ENCODE data around the gene USP10.

The USP10 gene

GRCh38 chr16:84820771-84821170 lies 121.0 kb downstream of the USP10 start:
- Histone ChIP-seq H3K27ac (ENCODE audit: extremely low read depth, low read depth, low read length) (no peak overlapping the region), H3K9me3 (ENCODE audit: control insufficient read depth, insufficient read depth, low read depth, low read length) (no peaks in the 10 kb centered on the region), H3K36me3 (ENCODE audit: control insufficient read depth in 2 of 2, insufficient read depth in 1 of 2, low read length in 2 of 2) (no peaks in the 10 kb centered on the region), H3K4me1 (ENCODE audit: control insufficient read depth, insufficient read depth, low read length) (no peaks in the 10 kb centered on the region), H3K4me3 (ENCODE audit: low read depth, low read length) (no peak overlapping the region)
- CTCF ChIA-PET = interaction anchor here (0.7 to 1.4 kb wide), 4 partner anchors 12 to 104 kb away, joined by 3 to 4 read pairs (median 3); no protein-coding TSS in a partner anchor
- POLR2A ChIA-PET = interaction anchor here (1.6 to 2.3 kb wide), 3 partner anchors 10 to 18 kb away, joined by 5 to 9 read pairs (median 7); no protein-coding TSS in a partner anchor
- no peak for TF ChIP-seq ZNF354C (tag by site-specific recombination; IDR thresholded peaks at IDR 0.05; ENCODE audit: borderline replicate concordance, low read depth)
- no peak for TF ChIP-seq ZNF266 (tag by site-specific recombination; IDR thresholded peaks at IDR 0.05; ENCODE audit: low read depth)
- TF ChIP-seq ZNF639 (tag by site-specific recombination; IDR thresholded peaks at IDR 0.05) = no peak
- TF ChIP-seq, protein P1, sequence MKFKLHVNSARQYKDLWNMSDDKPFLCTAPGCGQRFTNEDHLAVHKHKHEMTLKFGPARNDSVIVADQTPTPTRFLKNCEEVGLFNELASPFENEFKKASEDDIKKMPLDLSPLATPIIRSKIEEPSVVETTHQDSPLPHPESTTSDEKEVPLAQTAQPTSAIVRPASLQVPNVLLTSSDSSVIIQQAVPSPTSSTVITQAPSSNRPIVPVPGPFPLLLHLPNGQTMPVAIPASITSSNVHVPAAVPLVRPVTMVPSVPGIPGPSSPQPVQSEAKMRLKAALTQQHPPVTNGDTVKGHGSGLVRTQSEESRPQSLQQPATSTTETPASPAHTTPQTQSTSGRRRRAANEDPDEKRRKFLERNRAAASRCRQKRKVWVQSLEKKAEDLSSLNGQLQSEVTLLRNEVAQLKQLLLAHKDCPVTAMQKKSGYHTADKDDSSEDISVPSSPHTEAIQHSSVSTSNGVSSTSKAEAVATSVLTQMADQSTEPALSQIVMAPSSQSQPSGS (tag by site-specific recombination; IDR thresholded peaks at IDR 0.05; ENCODE audit: low read depth) = no peak
- TF ChIP-seq ZNF580 (tag by site-specific recombination; IDR thresholded peaks at IDR 0.05) = no peak
- TF ChIP-seq, protein P2, sequence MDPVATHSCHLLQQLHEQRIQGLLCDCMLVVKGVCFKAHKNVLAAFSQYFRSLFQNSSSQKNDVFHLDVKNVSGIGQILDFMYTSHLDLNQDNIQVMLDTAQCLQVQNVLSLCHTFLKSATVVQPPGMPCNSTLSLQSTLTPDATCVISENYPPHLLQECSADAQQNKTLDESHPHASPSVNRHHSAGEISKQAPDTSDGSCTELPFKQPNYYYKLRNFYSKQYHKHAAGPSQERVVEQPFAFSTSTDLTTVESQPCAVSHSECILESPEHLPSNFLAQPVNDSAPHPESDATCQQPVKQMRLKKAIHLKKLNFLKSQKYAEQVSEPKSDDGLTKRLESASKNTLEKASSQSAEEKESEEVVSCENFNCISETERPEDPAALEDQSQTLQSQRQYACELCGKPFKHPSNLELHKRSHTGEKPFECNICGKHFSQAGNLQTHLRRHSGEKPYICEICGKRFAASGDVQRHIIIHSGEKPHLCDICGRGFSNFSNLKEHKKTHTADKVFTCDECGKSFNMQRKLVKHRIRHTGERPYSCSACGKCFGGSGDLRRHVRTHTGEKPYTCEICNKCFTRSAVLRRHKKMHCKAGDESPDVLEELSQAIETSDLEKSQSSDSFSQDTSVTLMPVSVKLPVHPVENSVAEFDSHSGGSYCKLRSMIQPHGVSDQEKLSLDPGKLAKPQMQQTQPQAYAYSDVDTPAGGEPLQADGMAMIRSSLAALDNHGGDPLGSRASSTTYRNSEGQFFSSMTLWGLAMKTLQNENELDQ (tag by site-specific recombination; IDR thresholded peaks at IDR 0.05; ENCODE audit: low read depth) = no peak
- TF ChIP-seq ZNF404 (tag by site-specific recombination; IDR thresholded peaks at IDR 0.05) = no peak
- TF ChIP-seq TSHZ1 (tag by site-specific recombination; IDR thresholded peaks at IDR 0.05; ENCODE audit: borderline replicate concordance) = no peak
- TF ChIP-seq, protein P3, sequence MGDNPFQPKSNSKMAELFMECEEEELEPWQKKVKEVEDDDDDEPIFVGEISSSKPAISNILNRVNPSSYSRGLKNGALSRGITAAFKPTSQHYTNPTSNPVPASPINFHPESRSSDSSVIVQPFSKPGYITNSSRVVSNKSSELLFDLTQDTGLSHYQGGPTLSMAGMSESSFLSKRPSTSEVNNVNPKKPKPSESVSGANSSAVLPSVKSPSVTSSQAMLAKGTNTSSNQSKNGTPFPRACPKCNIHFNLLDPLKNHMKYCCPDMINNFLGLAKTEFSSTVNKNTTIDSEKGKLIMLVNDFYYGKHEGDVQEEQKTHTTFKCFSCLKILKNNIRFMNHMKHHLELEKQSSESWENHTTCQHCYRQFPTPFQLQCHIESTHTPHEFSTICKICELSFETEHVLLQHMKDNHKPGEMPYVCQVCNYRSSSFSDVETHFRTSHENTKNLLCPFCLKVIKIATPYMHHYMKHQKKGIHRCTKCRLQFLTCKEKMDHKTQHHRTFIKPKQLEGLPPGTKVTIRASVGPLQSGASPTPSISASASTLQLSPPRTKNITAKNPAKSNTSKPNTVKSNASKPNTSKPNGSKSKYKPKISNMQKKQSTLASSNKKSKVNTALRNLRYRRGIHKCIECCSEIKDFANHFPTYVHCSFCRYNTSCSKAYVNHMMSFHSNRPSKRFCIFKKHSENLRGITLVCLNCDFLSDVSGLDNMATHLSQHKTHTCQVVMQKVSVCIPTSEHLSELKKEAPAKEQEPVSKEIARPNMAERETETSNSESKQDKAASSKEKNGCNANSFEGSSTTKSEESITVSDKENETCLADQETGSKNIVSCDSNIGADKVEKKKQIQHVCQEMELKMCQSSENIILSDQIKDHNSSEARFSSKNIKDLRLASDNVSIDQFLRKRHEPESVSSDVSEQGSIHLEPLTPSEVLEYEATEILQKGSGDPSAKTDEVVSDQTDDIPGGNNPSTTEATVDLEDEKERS (tag by site-specific recombination; IDR thresholded peaks at IDR 0.05) = no peak
- no peak for TF ChIP-seq ZNF223 (tag by site-specific recombination; IDR thresholded peaks at IDR 0.05)
- no peak for TF ChIP-seq ZNF138 (tag by site-specific recombination; IDR thresholded peaks at IDR 0.05; ENCODE audit: borderline replicate concordance)

All from HEK293 (cell line).